ENCODE measurements around the gene GRIA3. TPM values are rescaled to one million over a fixed set of nuclear protein-coding genes. Genes with fewer than 3 reads are reported as not detected.
"Not testable (repeated sequence)": the region's sequence is repeated elsewhere in the genome, so short reads cannot be mapped to it uniquely, and the experiment has no call there.

The GRIA3 gene
- total RNA-seq, 1 experiment from 2014 or later = not detected

GRCh38 chrX:123476611-123477219, 292.6 kb downstream of the GRIA3 start:
- DNase-seq (ENCODE audit: low read depth) = no peak
- in situ Hi-C loops (cut with HindIII; ENCODE audit: low pct_unique_long_range_greater_than_20kb, low sequenced_read_pairs) = no loop called here

GRCh38 chrX:123477673-123478072, 293.6 kb downstream of the GRIA3 start:
- in situ Hi-C loops (cut with HindIII; ENCODE audit: low pct_unique_long_range_greater_than_20kb, low sequenced_read_pairs) = no loop called here
- no peak for DNase-seq (ENCODE audit: low read depth)

- in situ Hi-C loops (cut with HindIII; ENCODE audit: low pct_unique_long_range_greater_than_20kb, low sequenced_read_pairs) = no loop called here
- DNase-seq (ENCODE audit: low read depth) = no peak
Measured at GRCh38 chrX:123481913-123482851, 298.1 kb downstream of the GRIA3 start.

- DNase-seq (ENCODE audit: low read depth) = no peak
- in situ Hi-C loops (cut with HindIII; ENCODE audit: low pct_unique_long_range_greater_than_20kb, low sequenced_read_pairs) = no loop called here
Measured at GRCh38 chrX:123486297-123486696, 302.2 kb downstream of the GRIA3 start.

GRCh38 chrX:123487236-123487635, 303.2 kb downstream of the GRIA3 start:
- no peak for DNase-seq (ENCODE audit: low read depth)
- in situ Hi-C loops (cut with HindIII; ENCODE audit: low pct_unique_long_range_greater_than_20kb, low sequenced_read_pairs) = no loop called here

GRCh38 chrX:123487669-123488068, 303.6 kb downstream of the GRIA3 start:
- DNase-seq (ENCODE audit: low read depth) = no peak
- in situ Hi-C loops (cut with HindIII; ENCODE audit: low pct_unique_long_range_greater_than_20kb, low sequenced_read_pairs) = no loop called here

GRCh38 chrX:123489011-123489410, 304.9 kb downstream of the GRIA3 start:
- in situ Hi-C loops (cut with HindIII; ENCODE audit: low pct_unique_long_range_greater_than_20kb, low sequenced_read_pairs) = no loop called here
- DNase-seq (ENCODE audit: low read depth) = no peak

GRCh38 chrX:123493857-123494256, 309.8 kb downstream of the GRIA3 start:
- in situ Hi-C loops (cut with HindIII; ENCODE audit: low pct_unique_long_range_greater_than_20kb, low sequenced_read_pairs) = no loop called here
- no peak for DNase-seq (ENCODE audit: low read depth)

GRCh38 chrX:123499787-123500186, 315.7 kb downstream of the GRIA3 start:
- in situ Hi-C loops (cut with HindIII; ENCODE audit: low pct_unique_long_range_greater_than_20kb, low sequenced_read_pairs) = no loop called here

GRCh38 chrX:123504047-123504446, 320.0 kb downstream of the GRIA3 start:
- DNase-seq (ENCODE audit: low read depth) = no peak
- in situ Hi-C loops (cut with HindIII; ENCODE audit: low pct_unique_long_range_greater_than_20kb, low sequenced_read_pairs) = no loop called here

More at GRCh38 chrX:123499787-123500186, 315.7 kb downstream of the GRIA3 start:
- DNase-seq (ENCODE audit: low read depth) = no peak

GRCh38 chrX:123504630-123505270, 320.7 kb downstream of the GRIA3 start:
- in situ Hi-C loops (cut with HindIII; ENCODE audit: low pct_unique_long_range_greater_than_20kb, low sequenced_read_pairs) = no loop called here
- DNase-seq (ENCODE audit: low read depth) = no peak

GRCh38 chrX:123513585-123514278, 329.7 kb downstream of the GRIA3 start:
- in situ Hi-C loops (cut with HindIII; ENCODE audit: low pct_unique_long_range_greater_than_20kb, low sequenced_read_pairs) = no loop called here
- DNase-seq (ENCODE audit: low read depth) = no peak

GRCh38 chrX:123514279-123514640, 330.2 kb downstream of the GRIA3 start:
- in situ Hi-C loops (cut with HindIII; ENCODE audit: low pct_unique_long_range_greater_than_20kb, low sequenced_read_pairs) = not testable (repeated sequence)
- peak; percentile 65 for DNase-seq (ENCODE audit: low read depth)

- in situ Hi-C loops (cut with HindIII; ENCODE audit: low pct_unique_long_range_greater_than_20kb, low sequenced_read_pairs) = no loop called here
- no peak for DNase-seq (ENCODE audit: low read depth)
Measured at GRCh38 chrX:123518791-123519190, 334.7 kb downstream of the GRIA3 start.

GRCh38 chrX:123525123-123525725, 341.1 kb downstream of the GRIA3 start:
- DNase-seq (ENCODE audit: low read depth) = peak; percentile 8
- in situ Hi-C loops (cut with HindIII; ENCODE audit: low pct_unique_long_range_greater_than_20kb, low sequenced_read_pairs) = no loop called here

GRCh38 chrX:123530726-123531125, 346.6 kb downstream of the GRIA3 start:
- DNase-seq (ENCODE audit: low read depth); in situ Hi-C loops (cut with HindIII; ENCODE audit: low pct_unique_long_range_greater_than_20kb, low sequenced_read_pairs): not testable (repeated sequence)
